NCI-H2171 treated with DMSO at 0.1 percent for 48 hours (cell line): ENCODE data around the gene ZNF773.
"Not testable (repeated sequence)": the region's sequence is repeated elsewhere in the genome, so short reads cannot be mapped to it uniquely, and the experiment has no call there.

ENCODE experiments used
- DNase-seq: peaks from one replicate; lab custom pipeline; 2025; lab: John Stamatoyannopoulos, UW

Gene ZNF773

GRCh38 chr19:57499680-57500395, at the start of gene ZNF773:
Gene ZNF773, plus strand, starts transcription at chr19:57499938. Its CDS starts 143 bp downstream, at chr19:57500081.
- DNase-seq = peak; percentile 88

- no peak for DNase-seq
These were observed 47.4 kb upstream of the ZNF773 start for GRCh38 chr19:57452307-57452706.

GRCh38 chr19:57465680-57466381, 33.9 kb upstream of the ZNF773 start:
- DNase-seq = peak; percentile 3

- no peak for DNase-seq
These were observed 33.2 kb upstream of the ZNF773 start for GRCh38 chr19:57466489-57466888.

- DNase-seq = no peak
These were observed 26.1 kb upstream of the ZNF773 start for GRCh38 chr19:57473646-57474045.

GRCh38 chr19:57477191-57478008, 22.3 kb upstream of the ZNF773 start, which contains the start of gene ZNF772:
Gene ZNF772, minus strand, starts transcription at chr19:57477566. Its CDS starts 257 bp downstream, at chr19:57477309.
- DNase-seq = peak; percentile 95

- peak; percentile 87 for DNase-seq
These were observed 12.1 kb upstream of the ZNF773 start, which contains the start of gene ZNF419 for GRCh38 chr19:57487477-57488298. Gene ZNF419, plus strand, starts transcription at chr19:57487750. Its CDS starts 201 bp downstream, at chr19:57487951.

- DNase-seq = not testable (repeated sequence)
These were observed 11.5 kb upstream of the ZNF773 start for GRCh38 chr19:57488299-57488644.

- not testable (repeated sequence) for DNase-seq
These were observed 432 bp upstream of the ZNF773 start for GRCh38 chr19:57499332-57499679.

- peak; percentile 16 for DNase-seq
These were observed 662 bp downstream of the ZNF773 start for GRCh38 chr19:57500400-57500799.

- no peak for DNase-seq
These were observed 6.4 kb downstream of the ZNF773 start for GRCh38 chr19:57506163-57506562.

- no peak for DNase-seq
These were observed 11.7 kb downstream of the ZNF773 start for GRCh38 chr19:57511484-57511883.

- no peak for DNase-seq
These were observed 13.1 kb downstream of the ZNF773 start for GRCh38 chr19:57512845-57513244.

- DNase-seq = peak; percentile 38
These were observed 15.5 kb downstream of the ZNF773 start for GRCh38 chr19:57515255-57515654.

GRCh38 chr19:57518021-57518420, 18.3 kb downstream of the ZNF773 start:
- DNase-seq = not testable (repeated sequence)

- DNase-seq = peak; percentile 94
These were observed 27.6 kb downstream of the ZNF773 start, which contains the start of gene ZNF549 for GRCh38 chr19:57527136-57527881. Gene ZNF549, plus strand, starts transcription at chr19:57527356. Its CDS starts 218 bp downstream, at chr19:57527574.

GRCh38 chr19:57537953-57538547, 38.3 kb downstream of the ZNF773 start:
- DNase-seq = no peak

- no peak for DNase-seq
These were observed 46.8 kb downstream of the ZNF773 start for GRCh38 chr19:57546513-57546912.

GRCh38 chr19:57552432-57552831, 52.7 kb downstream of the ZNF773 start:
- DNase-seq = no peak

GRCh38 chr19:57557659-57558058, 57.9 kb downstream of the ZNF773 start:
- no peak for DNase-seq
